H9 (cell line): ENCODE data around the gene FST. TPM values are rescaled to one million over a fixed set of nuclear protein-coding genes. Genes with fewer than 3 reads are reported as not detected.

Source experiments
- DNase-seq: peaks from one replicate; pipeline ENCODE4 v3.0.0-alpha.2; 2017
- H2AFZ ChIP-seq: one replicate; pipeline ENCODE4 v1.6.1; 2013; ENCODE audit warnings: mild to moderate bottlenecking, low read length, control low read depth, moderate library complexity
- H2AK5ac ChIP-seq: 2 replicates; pipeline ENCODE4 v1.6.1; 2013; ENCODE audit warnings: low read length, control low read depth, mixed read lengths; ENCODE audit not compliant: insufficient read length
- H2BK120ac ChIP-seq: one replicate; pipeline ENCODE4 v1.6.1; 2013; ENCODE audit warnings: low read depth, mild to moderate bottlenecking, low read length, control low read depth, inconsistent platforms; ENCODE audit not compliant: poor library complexity, severe bottlenecking
- H2BK12ac ChIP-seq: 2 replicates; pipeline ENCODE4 v1.6.1; 2013; ENCODE audit warnings: low read length, control low read depth, mixed read lengths, low read depth; ENCODE audit not compliant: insufficient read length
- H2BK15ac ChIP-seq: 2 replicates; pipeline ENCODE4 v1.6.1; 2013; ENCODE audit warnings: low read depth, low read length, control low read depth
- H2BK20ac ChIP-seq: one replicate; pipeline ENCODE4 v1.6.1; 2013; ENCODE audit warnings: low read depth, mild to moderate bottlenecking, low read length, control low read depth, inconsistent platforms; ENCODE audit not compliant: poor library complexity, severe bottlenecking
- H2BK5ac ChIP-seq: 2 replicates; pipeline ENCODE4 v1.6.1; 2013; ENCODE audit warnings: low read length, control low read depth, mixed read lengths; ENCODE audit not compliant: insufficient read length
- H3K14ac ChIP-seq: 2 replicates; pipeline ENCODE4 v1.6.1; 2013; ENCODE audit warnings: low read length, control low read depth; ENCODE audit not compliant: insufficient read depth
- H3K18ac ChIP-seq: 2 replicates; pipeline ENCODE4 v1.6.1; 2013; ENCODE audit warnings: low read depth, mild to moderate bottlenecking, mixed read lengths, low read length, control low read depth; ENCODE audit not compliant: insufficient read length
- H3K23ac ChIP-seq: 2 replicates; pipeline ENCODE4 v1.6.1; 2013; ENCODE audit warnings: low read length, control low read depth, mixed read lengths, low read depth; ENCODE audit not compliant: insufficient read length
- H3K23me2 ChIP-seq: 2 replicates; pipeline ENCODE4 v1.6.1; 2013; ENCODE audit warnings: low read depth, mild to moderate bottlenecking, mixed read lengths, low read length, control low read depth; ENCODE audit not compliant: insufficient read length, poor library complexity, severe bottlenecking
- H3K27ac ChIP-seq: 2 replicates; pipeline ENCODE4 v1.5.1; 2013; ENCODE audit warnings: low read length, control low read depth, mixed read lengths, low read depth; ENCODE audit not compliant: insufficient read length
- H3K27me3 ChIP-seq: 2 replicates; pipeline ENCODE4 v1.6.1; 2013; ENCODE audit warnings: low read length, control low read depth, inconsistent platforms; ENCODE audit not compliant: insufficient read depth
- H3K4ac ChIP-seq: 2 replicates; pipeline ENCODE4 v1.6.1; 2013; ENCODE audit warnings: low read depth, mild to moderate bottlenecking, control low read depth, inconsistent platforms, low read length, moderate library complexity
- H3K4me1 ChIP-seq: 2 replicates; pipeline ENCODE4 v1.6.1; 2013; ENCODE audit warnings: low read length, control low read depth, inconsistent platforms; ENCODE audit not compliant: insufficient read depth
- H3K4me2 ChIP-seq: 2 replicates; pipeline ENCODE4 v1.6.1; 2013; ENCODE audit warnings: low read length, control low read depth, mixed read lengths; ENCODE audit not compliant: insufficient read length, insufficient read depth
- H3K56ac ChIP-seq: 2 replicates; pipeline ENCODE4 v1.6.1; 2013; ENCODE audit warnings: low read depth, mild to moderate bottlenecking, mixed read lengths, low read length, control low read depth; ENCODE audit not compliant: insufficient read length
- H3K79me1 ChIP-seq: 2 replicates; pipeline ENCODE4 v1.6.1; 2013; ENCODE audit warnings: low read depth, mild to moderate bottlenecking, moderate library complexity, low read length, control low read depth, inconsistent platforms; ENCODE audit not compliant: insufficient read depth, poor library complexity, severe bottlenecking
- H3K79me2 ChIP-seq: 2 replicates; pipeline ENCODE4 v1.6.1; 2013; ENCODE audit warnings: low read length, control low read depth, inconsistent platforms; ENCODE audit not compliant: insufficient read depth
- H3K9ac ChIP-seq: 2 replicates; pipeline ENCODE4 v1.6.1; 2013; ENCODE audit warnings: low read length, control low read depth, mixed read lengths; ENCODE audit not compliant: insufficient read length; ENCODE audit errors: extremely low read depth
- H3K9me3 ChIP-seq: one replicate; pipeline ENCODE4 v1.6.1; 2013; ENCODE audit warnings: low read depth, low read length, inconsistent platforms; ENCODE audit not compliant: control insufficient read depth
- H3T11ph ChIP-seq: one replicate; pipeline ENCODE4 v1.6.1; 2013; ENCODE audit warnings: mild to moderate bottlenecking, low read length, control low read depth, inconsistent platforms
- H4K20me1 ChIP-seq: one replicate; pipeline ENCODE4 v1.6.1; 2013; ENCODE audit not compliant: control insufficient read depth, insufficient read length, insufficient read depth
- H4K5ac ChIP-seq: 2 replicates; pipeline ENCODE4 v1.6.1; 2013; ENCODE audit warnings: low read depth, mild to moderate bottlenecking, mixed read lengths, low read length, control low read depth; ENCODE audit not compliant: insufficient read length
- H4K8ac ChIP-seq: replicated peaks from 2 replicates; pipeline ENCODE4 v1.6.1; 2013; ENCODE audit warnings: low read length, control low read depth, mixed read lengths, low read depth; ENCODE audit not compliant: insufficient read length
- H4K91ac ChIP-seq: 2 replicates; pipeline ENCODE4 v1.6.1; 2013; ENCODE audit warnings: low read depth, mild to moderate bottlenecking, moderate library complexity, mixed read lengths, low read length, control low read depth; ENCODE audit not compliant: insufficient read length
- H3K27ac Mint-ChIP-seq, 3 experiments: 2 replicates in 2 of 3; 3 replicates in 1 of 3; pipeline ENCODE4 v1.8.0; 2020 to 2021; ENCODE audit warnings: mixed read lengths in 3 of 3, mild to moderate bottlenecking in 1 of 3, moderate library complexity in 1 of 3
- H3K27me3 Mint-ChIP-seq: 2 replicates; pipeline ENCODE4 v1.8.0; 2021; ENCODE audit warnings: low read depth, mild to moderate bottlenecking, moderate library complexity, mixed read lengths
- H3K36me3 Mint-ChIP-seq, 3 experiments: 2 replicates in 2 of 3; 3 replicates in 1 of 3; pipeline ENCODE4 v1.8.0; 2020 to 2021; ENCODE audit warnings: low read depth in 3 of 3, mixed read lengths in 3 of 3; ENCODE audit not compliant: insufficient read depth in 1 of 3
- H3K4me1 Mint-ChIP-seq, 2 experiments: 2 replicates each; pipeline ENCODE4 v1.8.0; 2020; ENCODE audit warnings: mixed read lengths in 2 of 2
- H3K4me3 Mint-ChIP-seq, 2 experiments: 2 replicates in 1 of 2; 3 replicates in 1 of 2; pipeline ENCODE4 v1.8.0; 2020 to 2021; ENCODE audit warnings: mild to moderate bottlenecking in 2 of 2, mixed read lengths in 2 of 2, moderate library complexity in 1 of 2
- H3K9me3 Mint-ChIP-seq, 2 experiments: 2 replicates in 1 of 2; 3 replicates in 1 of 2; pipeline ENCODE4 v1.8.0; 2020; ENCODE audit warnings: mild to moderate bottlenecking in 2 of 2, mixed read lengths in 2 of 2, moderate library complexity in 1 of 2
- WGBS: extraction: QIAGEN DNeasy Blood & Tissue Kit; methylation state at CpG from one replicate; pipeline ENCODE4 v1.1.7; 2013; ENCODE audit warnings: missing lambda C conversion rate, low lambda C conversion rate, mixed read lengths; ENCODE audit not compliant: insufficient read length; ENCODE audit errors: extremely low coverage; 5-methylcytosine and 5-hydroxymethylcytosine counted together
- total RNA-seq: library from RNA; stranded (reverse); gene quantifications from 2 replicates; pipeline ENCODE4 v1.2.1, GENCODE V29; 2021
- TF ChIP-seq, protein P1 (sequence below): fragments of 200-600 bp; sonication (generic); conservative IDR thresholded peaks from 3 replicates; pipeline ENCODE4 v1.8.0; 2021; ENCODE audit warnings: antibody characterized with exemption, mild to moderate bottlenecking

The FST gene
- total RNA-seq, 1 experiment from 2014 or later = 111 TPM

DNA sequence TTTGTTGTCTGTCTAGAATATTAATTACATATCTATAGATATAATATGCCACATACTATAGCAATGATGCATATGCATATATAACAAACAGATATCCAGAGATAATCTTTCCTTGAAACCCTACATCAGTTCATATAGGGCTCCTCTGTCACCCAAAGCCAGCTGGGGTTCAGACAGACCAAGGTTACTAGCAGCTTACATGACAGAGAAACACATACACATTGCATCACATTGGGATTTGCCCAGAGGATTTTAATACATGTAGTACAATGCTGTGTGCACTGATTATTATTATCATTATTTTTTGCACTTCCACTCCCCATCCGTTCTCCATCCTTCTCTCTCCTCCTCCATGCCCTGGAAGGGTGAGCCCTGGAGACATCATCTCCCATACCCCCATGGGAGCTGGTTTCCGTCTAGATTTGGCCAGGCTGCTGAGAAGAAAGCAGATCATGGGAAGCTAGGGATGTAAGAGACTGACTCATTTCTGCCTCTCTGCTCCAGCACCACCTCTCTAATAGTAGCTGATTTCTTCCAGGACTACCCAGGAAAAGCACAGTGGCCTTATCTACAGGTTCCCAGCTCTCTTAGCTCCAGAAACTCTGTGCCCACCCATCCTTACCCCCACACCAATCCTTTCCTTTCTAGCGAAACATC lies 23.3 kb downstream of the FST start:
- no peak overlapping the region for H2BK5ac ChIP-seq
- Mint-ChIP-seq H3K4me1 (peaks cover 21 to 22% of the 10 kb centered on the region in 2 experiments), H3K36me3 (peaks cover 10 to 20% (median 12%) of the 10 kb centered on the region in 3 experiments), H3K27me3 (no peaks in the 10 kb centered on the region), H3K27ac (no peak overlapping the region; a peak in 2 of 7 replicates), H3K4me3 (no peak overlapping the region), H3K9me3 (peaks cover 19 to 20% of the 10 kb centered on the region in 2 experiments)
- TF ChIP-seq, protein P1, sequence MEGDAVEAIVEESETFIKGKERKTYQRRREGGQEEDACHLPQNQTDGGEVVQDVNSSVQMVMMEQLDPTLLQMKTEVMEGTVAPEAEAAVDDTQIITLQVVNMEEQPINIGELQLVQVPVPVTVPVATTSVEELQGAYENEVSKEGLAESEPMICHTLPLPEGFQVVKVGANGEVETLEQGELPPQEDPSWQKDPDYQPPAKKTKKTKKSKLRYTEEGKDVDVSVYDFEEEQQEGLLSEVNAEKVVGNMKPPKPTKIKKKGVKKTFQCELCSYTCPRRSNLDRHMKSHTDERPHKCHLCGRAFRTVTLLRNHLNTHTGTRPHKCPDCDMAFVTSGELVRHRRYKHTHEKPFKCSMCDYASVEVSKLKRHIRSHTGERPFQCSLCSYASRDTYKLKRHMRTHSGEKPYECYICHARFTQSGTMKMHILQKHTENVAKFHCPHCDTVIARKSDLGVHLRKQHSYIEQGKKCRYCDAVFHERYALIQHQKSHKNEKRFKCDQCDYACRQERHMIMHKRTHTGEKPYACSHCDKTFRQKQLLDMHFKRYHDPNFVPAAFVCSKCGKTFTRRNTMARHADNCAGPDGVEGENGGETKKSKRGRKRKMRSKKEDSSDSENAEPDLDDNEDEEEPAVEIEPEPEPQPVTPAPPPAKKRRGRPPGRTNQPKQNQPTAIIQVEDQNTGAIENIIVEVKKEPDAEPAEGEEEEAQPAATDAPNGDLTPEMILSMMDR = no peak
- H3K18ac ChIP-seq = no peak overlapping the region
- H3K4me2 ChIP-seq = no peak overlapping the region
- H4K5ac ChIP-seq = no peak overlapping the region
- H3K4ac ChIP-seq = no peak overlapping the region
- H3T11ph ChIP-seq = no peak overlapping the region
- no peak overlapping the region for H3K27ac ChIP-seq
- H2BK120ac ChIP-seq = no peak overlapping the region
- no peaks in the 10 kb centered on the region for H3K9me3 ChIP-seq
- H2BK15ac ChIP-seq = no peak overlapping the region
- H3K14ac ChIP-seq = no peak overlapping the region
- no peak for DNase-seq
- no peak overlapping the region for H2BK12ac ChIP-seq
- no peaks in the 10 kb centered on the region for H3K79me1 ChIP-seq
- no peak overlapping the region for H2AK5ac ChIP-seq
- H2AFZ ChIP-seq = no peak overlapping the region
- H3K23me2 ChIP-seq = no peaks in the 10 kb centered on the region
- H3K9ac ChIP-seq = no peak overlapping the region
- H4K20me1 ChIP-seq = no peaks in the 10 kb centered on the region
- H4K91ac ChIP-seq = no peak overlapping the region
- no peak overlapping the region for H4K8ac ChIP-seq
- no peak overlapping the region for H2BK20ac ChIP-seq
- H3K4me1 ChIP-seq = no peaks in the 10 kb centered on the region; the same call in 1 of the 2 replicates
- no peaks in the 10 kb centered on the region for H3K79me2 ChIP-seq
- no peaks in the 10 kb centered on the region for H3K27me3 ChIP-seq
- WGBS = no CpG with 5 or more reads among the region's 3 CpGs
- no peak overlapping the region for H3K23ac ChIP-seq
- H3K56ac ChIP-seq = no peak overlapping the region
